Mucosa of stomach (tissue), 1 donor: ENCODE data around the gene PPM1F.
"Not testable (repeated sequence)": the region's sequence is repeated elsewhere in the genome, so short reads cannot be mapped to it uniquely, and the experiment has no call there.

Experiments
- H3K27me3 ChIP-seq: one replicate; pipeline ENCODE4 v1.7.0; 2013; ENCODE audit warnings: mild to moderate bottlenecking, low read length; ENCODE audit not compliant: control insufficient read depth, insufficient read depth
- H3K36me3 ChIP-seq: one replicate; pipeline ENCODE4 v1.7.0; 2013; ENCODE audit warnings: low read length; ENCODE audit not compliant: control insufficient read depth, insufficient read depth
- H3K4me1 ChIP-seq: one replicate; pipeline ENCODE4 v1.7.0; 2013; ENCODE audit warnings: mild to moderate bottlenecking, low read length; ENCODE audit not compliant: control insufficient read depth, insufficient read depth
- H3K4me3 ChIP-seq: one replicate; pipeline ENCODE4 v1.7.0; 2013; ENCODE audit warnings: low read length
- H3K9ac ChIP-seq: one replicate; pipeline ENCODE4 v1.7.0; 2013; ENCODE audit warnings: mild to moderate bottlenecking, low read length, moderate library complexity
- H3K9me3 ChIP-seq: one replicate; pipeline ENCODE4 v1.7.0; 2013; ENCODE audit warnings: mild to moderate bottlenecking, low read length, moderate library complexity; ENCODE audit not compliant: control insufficient read depth
- donor health status: Pancreatic carcinoma.

Gene PPM1F

GRCh38 chr22:21903283-21903682 is 49.4 kb downstream of the PPM1F start:
- no peaks in the 10 kb centered on the region for H3K27me3 ChIP-seq
- H3K4me1 ChIP-seq, result no peaks in the 10 kb centered on the region
- H3K9me3 ChIP-seq, result no peaks in the 10 kb centered on the region
- H3K36me3 ChIP-seq, result no peaks in the 10 kb centered on the region
- H3K9ac ChIP-seq, result no peak overlapping the region
- no peak overlapping the region for H3K4me3 ChIP-seq

DNA sequence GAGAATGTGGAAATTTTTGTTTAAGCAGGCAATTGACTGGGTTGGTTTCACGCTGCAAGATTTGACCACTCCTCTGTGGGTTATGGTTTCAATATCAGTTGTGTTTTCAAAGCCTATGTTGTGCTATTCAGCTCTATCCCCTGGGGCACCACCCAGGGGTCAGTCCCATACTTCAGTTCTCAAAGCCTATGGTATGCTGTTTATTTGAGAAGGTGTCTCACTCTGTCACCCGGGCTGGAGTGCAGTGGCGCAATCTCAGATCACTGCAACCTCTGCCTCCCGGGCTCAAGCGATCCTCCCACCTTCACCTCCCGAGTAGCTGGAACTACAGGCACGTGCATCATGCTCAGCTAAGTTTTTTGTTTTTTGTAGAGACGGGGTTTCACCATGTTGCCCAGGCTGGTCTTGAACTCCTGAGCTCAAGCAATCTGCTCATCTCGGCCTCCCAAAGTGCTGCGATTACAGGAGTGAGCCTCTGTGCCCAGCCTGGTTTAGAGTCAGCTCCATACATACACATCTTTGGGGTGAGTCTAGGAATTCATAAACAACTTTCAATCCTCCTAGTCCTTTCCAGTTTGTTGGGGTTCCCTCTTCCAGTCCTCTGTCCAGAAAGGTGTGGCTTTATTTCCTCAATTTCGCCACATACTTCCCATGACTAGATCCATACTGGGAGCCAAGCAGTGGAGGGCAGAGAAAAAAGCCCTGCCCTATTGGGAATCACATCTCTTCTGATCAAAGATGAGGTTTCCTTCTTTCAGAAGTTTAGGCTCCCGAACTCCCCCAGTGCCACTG is 50.2 kb downstream of the PPM1F start:
- Histone ChIP-seq H3K36me3 (no peaks in the 10 kb centered on the region), H3K9ac (no peak overlapping the region), H3K9me3 (no peaks in the 10 kb centered on the region), H3K4me1 (no peaks in the 10 kb centered on the region), H3K27me3 (no peaks in the 10 kb centered on the region), H3K4me3 (no peak overlapping the region)

- H3K9me3 ChIP-seq, result no peaks in the 10 kb centered on the region
- no peaks in the 10 kb centered on the region for H3K4me1 ChIP-seq
- H3K4me3 ChIP-seq, result no peak overlapping the region
- no peak overlapping the region for H3K9ac ChIP-seq
- H3K27me3 ChIP-seq, result no peaks in the 10 kb centered on the region
- no peaks in the 10 kb centered on the region for H3K36me3 ChIP-seq
These were observed 54.2 kb downstream of the PPM1F start for GRCh38 chr22:21898354-21898896.

DNA sequence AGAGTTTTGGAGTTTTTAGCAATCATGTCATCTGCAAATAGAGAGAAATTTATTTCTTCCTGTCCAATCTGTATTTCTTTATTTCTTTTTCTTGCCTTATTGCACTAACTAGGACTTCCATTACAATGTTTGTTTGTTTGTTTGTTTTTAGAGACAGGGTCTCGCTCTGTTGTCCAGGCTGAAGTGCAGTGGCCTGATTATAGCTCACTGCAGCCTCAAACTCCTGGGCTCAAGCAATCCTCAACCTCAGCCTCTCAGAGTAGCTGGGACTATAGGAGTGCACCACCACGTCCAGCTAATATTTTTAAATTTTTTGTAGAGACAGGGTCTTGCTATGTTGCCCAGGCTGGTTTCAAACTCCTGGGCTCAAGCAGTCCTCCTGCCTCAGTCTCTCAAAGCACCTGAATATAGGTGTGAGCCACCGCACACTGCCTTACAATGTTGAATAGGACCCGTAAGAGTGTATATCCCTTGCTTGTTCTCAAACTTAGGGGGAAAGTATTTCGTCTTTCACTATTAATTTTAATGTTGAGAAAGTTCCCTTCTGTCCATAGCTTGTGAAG is 55.6 kb downstream of the PPM1F start:
- no peaks in the 10 kb centered on the region for H3K36me3 ChIP-seq
- no peak overlapping the region for H3K9ac ChIP-seq
- no peaks in the 10 kb centered on the region for H3K9me3 ChIP-seq
- H3K4me3 ChIP-seq, result no peak overlapping the region
- H3K27me3 ChIP-seq, result no peaks in the 10 kb centered on the region
- no peaks in the 10 kb centered on the region for H3K4me1 ChIP-seq

- H3K4me1 ChIP-seq, H3K9ac ChIP-seq, H3K36me3 ChIP-seq, H3K9me3 ChIP-seq, H3K4me3 ChIP-seq, H3K27me3 ChIP-seq: not testable (repeated sequence)
These were observed 56.4 kb downstream of the PPM1F start for GRCh38 chr22:21896275-21896674.

DNA sequence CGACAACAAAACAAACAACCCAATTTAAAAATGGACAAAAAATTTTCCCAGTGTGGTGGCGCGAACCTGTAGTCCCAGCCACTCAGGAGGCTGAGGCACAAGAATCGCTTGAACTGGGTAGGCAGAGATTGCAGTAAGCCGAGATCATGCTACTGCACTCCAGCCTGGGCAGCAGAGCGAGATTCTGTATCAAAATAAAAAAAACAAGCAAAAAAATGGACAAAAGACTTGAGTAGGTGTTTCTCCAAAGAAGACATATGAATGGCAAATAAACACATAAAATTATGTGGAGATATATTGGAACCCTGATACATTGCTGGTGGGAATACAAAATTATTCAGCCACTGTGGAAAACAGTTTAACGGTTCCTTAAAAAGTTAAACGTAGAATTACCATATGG is 57.8 kb downstream of the PPM1F start:
- Histone ChIP-seq H3K9me3 (no peaks in the 10 kb centered on the region), H3K36me3 (no peaks in the 10 kb centered on the region), H3K4me1 (no peaks in the 10 kb centered on the region), H3K4me3 (no peak overlapping the region), H3K27me3 (no peaks in the 10 kb centered on the region), H3K9ac (no peak overlapping the region)

- H3K9me3 ChIP-seq, result no peaks in the 10 kb centered on the region
- no peaks in the 10 kb centered on the region for H3K27me3 ChIP-seq
- no peaks in the 10 kb centered on the region for H3K36me3 ChIP-seq
- H3K4me3 ChIP-seq, result no peak overlapping the region
- no peaks in the 10 kb centered on the region for H3K4me1 ChIP-seq
- H3K9ac ChIP-seq, result no peak overlapping the region
These were observed 63.2 kb downstream of the PPM1F start for GRCh38 chr22:21889251-21889990.

DNA sequence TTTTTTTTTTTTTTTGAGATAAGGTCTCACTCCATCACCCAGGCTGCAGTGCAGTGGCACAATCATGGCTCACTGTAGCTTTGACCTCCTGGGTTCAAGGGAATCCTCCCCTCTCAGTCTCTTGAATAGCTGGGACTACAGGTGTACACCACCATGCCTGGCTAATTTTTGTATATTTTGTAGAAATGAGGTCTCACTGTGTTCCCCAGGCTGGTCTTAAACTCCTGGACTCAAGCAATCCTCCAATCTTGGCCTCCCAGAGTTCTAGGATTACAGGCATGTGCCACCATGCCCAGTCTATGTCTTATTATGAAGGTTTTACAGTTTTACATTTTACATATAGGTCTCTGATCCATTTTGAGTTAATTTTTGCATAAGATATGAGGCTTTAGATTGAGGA is 64.8 kb downstream of the PPM1F start:
- Histone ChIP-seq H3K36me3 (no peaks in the 10 kb centered on the region), H3K4me1 (no peaks in the 10 kb centered on the region), H3K9ac (no peak overlapping the region)

GRCh38 chr22:21883930-21884329 is 68.7 kb downstream of the PPM1F start:
- not testable (repeated sequence) for H3K9ac ChIP-seq, H3K27me3 ChIP-seq, H3K4me3 ChIP-seq, H3K9me3 ChIP-seq, H3K4me1 ChIP-seq, H3K36me3 ChIP-seq

More for the DNA sequence above, 64.8 kb downstream of the PPM1F start:
- no peaks in the 10 kb centered on the region for H3K9me3 ChIP-seq
- no peaks in the 10 kb centered on the region for H3K27me3 ChIP-seq
- H3K4me3 ChIP-seq, result no peak overlapping the region

GRCh38 chr22:21882754-21883333 is 69.8 kb downstream of the PPM1F start:
- H3K27me3 ChIP-seq, H3K36me3 ChIP-seq: not testable (repeated sequence)

DNA sequence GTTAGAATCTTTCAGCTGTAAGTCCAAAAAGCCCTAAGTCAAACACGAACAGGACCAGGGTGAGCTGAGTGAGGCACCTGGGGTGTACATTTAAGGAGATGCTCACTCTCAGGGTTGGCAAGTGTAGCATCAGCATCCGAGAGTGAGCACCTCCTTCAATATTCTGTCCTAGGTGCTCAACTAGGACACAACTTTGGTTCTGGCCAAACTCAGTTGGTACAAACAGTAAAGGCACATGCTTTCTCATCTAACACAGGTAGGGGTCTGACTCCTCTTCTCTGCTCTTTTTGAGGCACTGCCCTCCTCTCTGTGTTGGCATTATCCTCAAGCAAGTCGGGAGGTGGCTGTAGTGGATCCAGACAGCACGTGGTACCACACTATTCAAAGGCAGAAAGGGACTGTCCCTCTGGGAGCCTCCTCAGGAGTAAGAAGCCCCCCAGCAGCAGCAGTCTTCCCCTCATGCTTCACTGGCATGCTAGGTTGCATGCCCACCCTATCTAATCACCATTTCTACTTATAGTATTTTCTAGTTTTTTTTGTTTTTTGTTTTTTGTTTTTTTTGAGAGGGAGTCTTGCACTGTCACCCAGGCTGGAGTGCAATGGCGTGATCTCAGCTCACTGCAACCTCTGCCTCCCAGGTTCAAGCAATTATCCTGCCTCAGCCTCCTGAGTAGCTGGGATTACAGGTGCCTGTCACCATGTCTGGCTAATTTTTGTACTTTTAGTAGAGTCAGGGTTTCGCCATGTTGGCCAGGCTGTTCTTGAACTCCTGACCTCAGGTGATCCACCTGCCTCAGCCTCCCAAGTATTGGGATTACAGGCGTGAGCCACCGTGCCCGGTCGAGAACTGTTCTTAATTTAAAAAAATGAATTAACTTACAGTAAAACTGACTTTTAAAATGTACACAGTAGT is 70.6 kb downstream of the PPM1F start:
- no peak overlapping the region for H3K4me3 ChIP-seq
- H3K4me1 ChIP-seq, result no peaks in the 10 kb centered on the region
- H3K27me3 ChIP-seq, result no peaks in the 10 kb centered on the region
- no peaks in the 10 kb centered on the region for H3K36me3 ChIP-seq
- H3K9me3 ChIP-seq, result no peaks in the 10 kb centered on the region
- H3K9ac ChIP-seq, result no peak overlapping the region

More at GRCh38 chr22:21882754-21883333, 69.8 kb downstream of the PPM1F start:
- not testable (repeated sequence) for H3K4me3 ChIP-seq, H3K4me1 ChIP-seq, H3K9me3 ChIP-seq, H3K9ac ChIP-seq
